HepG2 (cell line): ENCODE results near the gene OGFR. TPM values are rescaled to one million over a fixed set of nuclear protein-coding genes. Genes with fewer than 3 reads are reported as not detected.
A peak's percentile ranks its signal among the peaks of the same experiment; 100 is the strongest.

ENCODE experiments used
- ATAC-seq: fragments of 200-7000 bp; cut with Tn5 transposase; 3 replicates; pipeline ENCODE4 v1.9.1; 2020; ENCODE audit warnings: mild to moderate bottlenecking, moderate library complexity
- BruUV-seq: library from RNA; stranded (reverse); fragments of 400-500 nt; replicated peaks from 2 replicates; lab custom pipeline; 2021; lab: Mats Ljungman, UMichigan
- CTCF ChIA-PET: fragments of 300-600 bp; formaldehyde crosslinking; extraction: SDS; loops from one replicate; lab custom pipeline; 2021; ENCODE audit warnings: low total read pairs, inconsistent platforms, low intra/inter-chr PET ratio; lab: Yijun Ruan, JAX
- POLR2A ChIA-PET: fragments of 350-600 bp; sonication (Branson Sonifier 250); formaldehyde crosslinking; loops from one replicate; lab custom pipeline; 2020; ENCODE audit warnings: antibody characterized with exemption, inconsistent platforms; lab: Yijun Ruan, JAX
- DNase-seq: peaks from one replicate; pipeline ENCODE4 v3.0.0-alpha.2; 2015; ENCODE audit warnings: low spot score
- FAIRE-seq: peaks from 3 replicates; lab custom pipeline; 2011; peaks lifted over from hg19 to GRCh38; lab: Jason Lieb, UNC
- H2AFZ ChIP-seq: one replicate; pipeline ENCODE4 v1.6.1; 2011; ENCODE audit warnings: low read length, inconsistent platforms
- H3K27ac ChIP-seq: fragments of 300-600 bp; 3 replicates; pipeline ENCODE4 v1.8.0; 2011; ENCODE audit warnings: mixed run types, mild to moderate bottlenecking, mixed read lengths, low read length, inconsistent platforms; ENCODE audit not compliant: insufficient read depth; ENCODE audit errors: extremely low read length
- H3K27me3 ChIP-seq, 2 experiments: fragments of 200-600 bp in 1 of 2; 2 replicates in 1 of 2; 3 replicates in 1 of 2; pipeline versions ENCODE4 v1.6.0 to v1.8.0; 2011; ENCODE audit warnings: low read length in 2 of 2, mild to moderate bottlenecking in 2 of 2, moderate library complexity in 2 of 2, inconsistent platforms in 1 of 2; ENCODE audit not compliant: insufficient read depth in 2 of 2, control insufficient read depth in 1 of 2
- H3K36me3 ChIP-seq, 2 experiments: fragments of 200-600 bp in 1 of 2; replicated peaks in 1 of 2; 2 replicates in 1 of 2; 3 replicates in 1 of 2; pipeline versions ENCODE4 v1.5.1 to v1.8.0; 2011; ENCODE audit warnings: low read length in 2 of 2, inconsistent platforms in 1 of 2; ENCODE audit not compliant: insufficient read depth in 2 of 2, control insufficient read depth in 1 of 2
- H3K4me1 ChIP-seq: 2 replicates; pipeline ENCODE4 v1.5.1; 2012; ENCODE audit warnings: low read length, inconsistent platforms; ENCODE audit not compliant: insufficient read depth
- H3K4me2 ChIP-seq: 2 replicates; pipeline ENCODE4 v1.6.0; 2011; ENCODE audit warnings: low read depth, low read length, inconsistent platforms
- H3K4me3 ChIP-seq, 3 experiments: fragments of 200-600 bp in 1 of 3; sonication (generic), shearing (Covaris generic) in 1 of 3; replicated peaks in 1 of 3; 2 replicates each; pipeline ENCODE4 v1.5.1; 2011 to 2016; ENCODE audit warnings: low read length in 3 of 3, inconsistent platforms in 2 of 3, low read depth in 2 of 3, mild to moderate bottlenecking in 2 of 3, control low read depth in 1 of 3, mixed read lengths in 1 of 3; ENCODE audit not compliant: insufficient read depth in 1 of 3
- H3K79me2 ChIP-seq: one replicate; pipeline ENCODE4 v1.6.1; 2011; ENCODE audit warnings: low read length, inconsistent platforms; ENCODE audit not compliant: insufficient read depth
- H3K9ac ChIP-seq: 2 replicates; pipeline ENCODE4 v1.6.0; 2011; ENCODE audit warnings: mild to moderate bottlenecking, low read depth, low read length, inconsistent platforms; ENCODE audit not compliant: insufficient read depth
- H3K9me3 ChIP-seq: 2 replicates; pipeline ENCODE4 v1.5.1; 2012; ENCODE audit warnings: mild to moderate bottlenecking, low read length
- H4K20me1 ChIP-seq: 2 replicates; pipeline ENCODE4 v1.6.0; 2011; ENCODE audit warnings: inconsistent platforms, mild to moderate bottlenecking, low read length, moderate library complexity; ENCODE audit not compliant: insufficient read depth
- CENPT ChIP-seq: sonication (generic); formaldehyde crosslinking; IDR thresholded peaks from 2 replicates; pipeline ENCODE4 v1.8.0; 2022; ENCODE audit warnings: low read depth, mild to moderate bottlenecking, moderate library complexity, missing genetic modification reagents
- LRRFIP1 ChIP-seq: sonication (generic); formaldehyde crosslinking; conservative IDR thresholded peaks from 2 replicates; pipeline ENCODE4 v1.4.0; 2020; ENCODE audit warnings: missing genetic modification reagents
- ZFP91 ChIP-seq: sonication (generic); formaldehyde crosslinking; IDR thresholded peaks from 2 replicates; pipeline ENCODE4 v1.9.0; 2022; ENCODE audit warnings: missing genetic modification reagents, mild to moderate bottlenecking, borderline replicate concordance
- ZNF598 ChIP-seq: sonication (generic); formaldehyde crosslinking; IDR thresholded peaks from 2 replicates; pipeline ENCODE4 v1.5.1; 2020; ENCODE audit warnings: mild to moderate bottlenecking, missing genetic modification reagents, borderline replicate concordance
- ZNF687 ChIP-seq: sonication (generic); formaldehyde crosslinking; IDR thresholded peaks from 2 replicates; pipeline ENCODE4 v1.5.1; 2020; ENCODE audit warnings: mild to moderate bottlenecking, missing genetic modification reagents, moderate library complexity
- ZNF713 ChIP-seq: sonication (generic); formaldehyde crosslinking; IDR thresholded peaks from 2 replicates; pipeline ENCODE4 v1.4.0; 2020; ENCODE audit warnings: mild to moderate bottlenecking, missing genetic modification reagents
- WGBS: methylation state at CpG from one replicate; pipeline ENCODE4 v1.1.6; 2017; ENCODE audit warnings: low lambda C conversion rate; 5-methylcytosine and 5-hydroxymethylcytosine counted together
- in situ Hi-C: cut with HindIII; loops from 2 replicates; pipeline ENCODE4 v1.10.0; 2017; ENCODE audit warnings: low pct_unique_long_range_greater_than_20kb; ENCODE audit not compliant: extremely low pct_ligation_motif_present
- intact Hi-C: fragments of 100-400 bp; cut with micrococcal nuclease; formaldehyde crosslinking; loops from one replicate; pipeline ENCODE4 v1.10.0; 2022; ENCODE audit not compliant: unreplicated experiment
- polyA plus RNA-seq, 8 experiments: library from polyadenylated mRNA; depleted of rRNA in 3 of 8; stranded (reverse) in 7 of 8; unstranded in 1 of 8; fragments of >200 nt; fragmentation: Illumina TruSeq in 4 of 8; extraction: Trizol in 4 of 8; gene quantifications; 2 replicates each; pipeline versions ENCODE4 v1.2.1 to v1.2.3, GENCODE V29; 2011 to 2016; ENCODE audit warnings: low read depth in 4 of 8, missing spikeins in 1 of 8, mixed read lengths in 1 of 8; ENCODE audit not compliant: insufficient read depth in 1 of 8
- total RNA-seq, 5 experiments: library from RNA; depleted of rRNA; stranded (reverse); fragments of >200 nt; fragmentation: Illumina TruSeq; extraction: Trizol; gene quantifications; 2 replicates each; pipeline ENCODE4 v1.2.3, GENCODE V29; 2016; ENCODE audit warnings: low read depth in 1 of 5
- TF ChIP-seq, protein P1 (sequence below): sonication (generic); formaldehyde crosslinking; IDR thresholded peaks from 2 replicates; pipeline ENCODE4 v1.5.0; 2020; ENCODE audit warnings: mild to moderate bottlenecking, low read depth, missing genetic modification reagents, borderline replicate concordance

The OGFR gene
- total and polyA plus RNA-seq, 2 of the 13 experiments (the other 11 are each of a cell fraction or from before 2014, with no cell fraction given), result 47.7 to 81.8 TPM

DNA sequence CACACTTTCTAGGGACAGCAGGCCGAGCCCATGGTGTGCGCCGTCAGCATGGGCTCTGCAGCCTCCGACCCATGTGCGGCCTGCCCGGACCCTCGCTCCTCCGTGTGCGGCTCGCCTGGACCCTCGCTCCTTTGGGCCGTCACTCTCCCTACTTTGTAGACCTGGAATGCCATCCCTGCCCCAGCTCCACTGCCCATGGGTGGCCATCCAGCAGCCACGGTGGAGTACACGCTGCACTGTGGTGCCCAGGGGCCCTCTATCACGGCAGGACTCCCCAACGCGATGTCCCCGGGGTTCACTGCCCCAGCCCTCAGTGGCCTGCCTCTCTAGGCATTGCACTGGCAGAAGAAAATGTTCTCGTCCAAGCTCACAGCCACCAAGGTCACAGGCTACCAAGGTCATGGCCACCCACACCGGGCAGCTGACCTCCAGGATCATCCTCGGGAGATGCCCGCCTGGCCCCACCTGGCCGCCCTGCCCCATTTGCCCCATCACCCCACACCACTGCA, 32.5 kb upstream of the OGFR start:
- intact Hi-C loops, result no loop called here
- H2AFZ ChIP-seq, result no peak overlapping the region
- H3K4me2 ChIP-seq, result no peak overlapping the region
- H3K27me3 ChIP-seq, result peaks cover 52 to 92% of the 10 kb centered on the region in 2 experiments
- TF ChIP-seq CENPT (CRISPR knock-in tag), result 0 out of 2 replicates have a peak, but pooled peaks have one; percentile 19
- TF ChIP-seq ZNF713 (CRISPR knock-in tag), result no peak
- TF ChIP-seq LRRFIP1, result no peak
- peak; percentile 24; the same call in 1 of the 2 replicates for TF ChIP-seq ZNF687 (CRISPR knock-in tag)
- 0 out of 2 replicates have a peak, but pooled peaks have one; percentile 28 for TF ChIP-seq ZFP91 (CRISPR knock-in tag)
- TF ChIP-seq, protein P1, sequence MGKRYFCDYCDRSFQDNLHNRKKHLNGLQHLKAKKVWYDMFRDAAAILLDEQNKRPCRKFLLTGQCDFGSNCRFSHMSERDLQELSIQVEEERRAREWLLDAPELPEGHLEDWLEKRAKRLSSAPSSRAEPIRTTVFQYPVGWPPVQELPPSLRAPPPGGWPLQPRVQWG (CRISPR knock-in tag), result no peak
- peak; percentile 38; the same call in 1 of the 2 replicates for TF ChIP-seq ZNF598 (CRISPR knock-in tag)
- TF ChIP-seq, all 625 proteins: peak for 4
- Histone ChIP-seq H3K4me3 (no peak overlapping the region), H3K9me3 (no peaks in the 10 kb centered on the region), H3K27ac (no peak overlapping the region), H3K79me2 (no peaks in the 10 kb centered on the region), H4K20me1 (0 out of 2 replicates have a peak, but pooled peaks cover 3% of the 10 kb centered on the region), H3K4me1 (peaks cover 9% of the 10 kb centered on the region), H3K36me3 (no peaks in the 10 kb centered on the region), H3K9ac (no peak overlapping the region)
- 36% methylated on average over 23 of the region's 23 CpGs for WGBS
- no TSS peak for BruUV-seq
- FAIRE-seq (no peak), DNase-seq (no peak), ATAC-seq (no peak)
- POLR2A ChIA-PET, result no interaction called here
- CTCF ChIA-PET, result no interaction called here
- in situ Hi-C loops, result loop anchor here (10.0 kb wide), 1 partner anchor 87 kb away; no protein-coding TSS in a partner anchor
